ENCODE results near the gene RIC3.

DNA sequence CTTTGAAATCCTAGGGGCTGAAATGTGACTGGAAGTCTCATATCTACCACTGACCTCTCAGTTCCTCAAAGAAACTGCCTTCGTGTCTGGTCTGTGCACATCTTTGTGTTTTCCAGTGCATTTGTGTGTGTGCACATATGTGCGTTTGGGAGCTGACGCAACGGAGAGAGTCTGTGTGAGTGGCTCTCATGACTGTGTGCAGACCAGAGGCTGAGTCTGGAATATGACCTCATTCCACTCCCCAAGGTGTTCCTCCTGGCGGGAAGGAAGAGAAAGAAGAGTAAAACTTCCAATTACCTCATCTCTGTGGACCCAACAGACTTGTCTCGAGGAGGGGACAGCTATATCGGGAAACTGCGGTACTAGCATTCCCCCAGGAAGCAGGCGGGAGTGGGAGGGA is 71.4 kb downstream of the RIC3 start:
- TF ChIP-seq CTCF (IDR thresholded peaks at IDR 0.05; ENCODE audit: borderline replicate concordance, extremely low read depth, low read length, poor library complexity, severe bottlenecking) (no peak), EZH2 (IDR thresholded peaks at IDR 0.05; ENCODE audit: borderline replicate concordance, low read depth, low read length, severe bottlenecking) (no peak)

Measured in DND-41 (cell line).